SK-N-MC (cell line): ENCODE measurements around the gene B3GALT5.

Experiments used
- DNase-seq: peaks from one replicate; pipeline ENCODE4 v3.0.0-alpha.2; 2011; ENCODE audit warnings: low read depth, low spot score
- H3K27ac ChIP-seq: fragments of 200-600 bp; sonication (generic); 2 replicates; pipeline ENCODE4 v1.5.1; 2016; ENCODE audit warnings: mixed run types
- H3K36me3 ChIP-seq: fragments of 200-600 bp; sonication (generic); 2 replicates; pipeline ENCODE4 v1.6.1; 2017; ENCODE audit warnings: antibody characterized with exemption, low read length, mixed read lengths; ENCODE audit not compliant: insufficient read depth
- H3K4me3 ChIP-seq: fragments of 200-600 bp; sonication (generic); 2 replicates; pipeline ENCODE4 v1.5.1; 2016
- H3K9ac ChIP-seq: fragments of 200-600 bp; sonication (generic); 2 replicates; pipeline ENCODE4 v1.8.0; 2017; ENCODE audit warnings: mixed run types, mixed read lengths; ENCODE audit not compliant: insufficient read length
- H3K9me3 ChIP-seq: fragments of 200-600 bp; sonication (generic); 2 replicates; pipeline ENCODE4 v1.6.1; 2017; ENCODE audit warnings: low read depth, mild to moderate bottlenecking, antibody characterized with exemption, low read length, moderate library complexity, mixed read lengths
- EZH2 ChIP-seq: fragments of 200-600 bp; sonication (generic); IDR thresholded peaks from one replicate; pipeline ENCODE4 v1.6.1; 2017; ENCODE audit warnings: antibody characterized with exemption
- FOXP2 ChIP-seq: optimal IDR thresholded peaks from 2 replicates; pipeline ENCODE3; 2011; ENCODE audit warnings: mild to moderate bottlenecking, moderate library complexity; ENCODE audit not compliant: insufficient read depth; ENCODE audit errors: extremely low read length, control extremely low read depth
- POLR2AphosphoS5 ChIP-seq: IDR thresholded peaks from 2 replicates; pipeline ENCODE4 v1.6.1; 2012; ENCODE audit warnings: mild to moderate bottlenecking, low read depth, low read length, borderline replicate concordance

The B3GALT5 gene

GRCh38 chr21:39657091-39657689, 44.5 kb downstream of the B3GALT5 start:
- Histone ChIP-seq H3K36me3 (no peaks in the 10 kb centered on the region), H3K4me3 (no peak overlapping the region), H3K9me3 (no peaks in the 10 kb centered on the region), H3K27ac (no peak overlapping the region), H3K9ac (no peak overlapping the region)
- TF ChIP-seq EZH2 (no peak), POLR2AphosphoS5 (no peak), FOXP2 (no peak)
- no peak for DNase-seq

- TF ChIP-seq EZH2, result no peak
- TF ChIP-seq FOXP2, result no peak
- TF ChIP-seq POLR2AphosphoS5, result no peak
- Histone ChIP-seq H3K9ac (no peak overlapping the region), H3K36me3 (no peaks in the 10 kb centered on the region), H3K4me3 (no peak overlapping the region), H3K9me3 (no peaks in the 10 kb centered on the region), H3K27ac (no peak overlapping the region)
- DNase-seq, result no peak
These were observed 45.3 kb downstream of the B3GALT5 start for GRCh38 chr21:39658066-39658465.

- TF ChIP-seq EZH2 (no peak), FOXP2 (no peak), POLR2AphosphoS5 (no peak)
- Histone ChIP-seq H3K27ac (no peak overlapping the region), H3K36me3 (no peaks in the 10 kb centered on the region), H3K4me3 (no peak overlapping the region), H3K9me3 (no peaks in the 10 kb centered on the region), H3K9ac (no peak overlapping the region)
- DNase-seq, result no peak
These were observed 46.5 kb downstream of the B3GALT5 start for GRCh38 chr21:39659070-39659815.

- Histone ChIP-seq H3K4me3 (no peak overlapping the region), H3K9ac (no peak overlapping the region), H3K27ac (no peak overlapping the region), H3K9me3 (no peaks in the 10 kb centered on the region), H3K36me3 (no peaks in the 10 kb centered on the region)
- DNase-seq, result no peak
- no peak for TF ChIP-seq EZH2
- TF ChIP-seq FOXP2, result no peak
- no peak for TF ChIP-seq POLR2AphosphoS5
These were observed 47.6 kb downstream of the B3GALT5 start for GRCh38 chr21:39660191-39660980.

- Histone ChIP-seq H3K9ac (no peak overlapping the region), H3K27ac (no peak overlapping the region), H3K4me3 (no peak overlapping the region), H3K36me3 (no peaks in the 10 kb centered on the region), H3K9me3 (no peaks in the 10 kb centered on the region)
- DNase-seq, result no peak
- TF ChIP-seq POLR2AphosphoS5 (no peak), FOXP2 (no peak), EZH2 (no peak)
These were observed 48.4 kb downstream of the B3GALT5 start for GRCh38 chr21:39661121-39661520.

- Histone ChIP-seq H3K4me3 (no peak overlapping the region), H3K27ac (no peak overlapping the region)
These were observed 49.0 kb downstream of the B3GALT5 start for GRCh38 chr21:39661740-39662139.

GRCh38 chr21:39662411-39662953, 49.7 kb downstream of the B3GALT5 start:
- no peak for DNase-seq
- H3K36me3 ChIP-seq, result no peaks in the 10 kb centered on the region
- no peak overlapping the region for H3K9ac ChIP-seq
- H3K27ac ChIP-seq, result no peak overlapping the region
- no peaks in the 10 kb centered on the region for H3K9me3 ChIP-seq
- no peak overlapping the region for H3K4me3 ChIP-seq
- TF ChIP-seq FOXP2 (no peak), EZH2 (no peak), POLR2AphosphoS5 (no peak)

More at GRCh38 chr21:39661740-39662139, 49.0 kb downstream of the B3GALT5 start:
- Histone ChIP-seq H3K9me3 (no peaks in the 10 kb centered on the region), H3K9ac (no peak overlapping the region), H3K36me3 (no peaks in the 10 kb centered on the region)
- no peak for DNase-seq
- TF ChIP-seq EZH2 (no peak), POLR2AphosphoS5 (no peak), FOXP2 (no peak)

- no peak overlapping the region for H3K4me3 ChIP-seq
- TF ChIP-seq FOXP2 (no peak), EZH2 (no peak), POLR2AphosphoS5 (no peak)
- H3K9me3 ChIP-seq, result no peaks in the 10 kb centered on the region
- no peak for DNase-seq
- no peak overlapping the region for H3K9ac ChIP-seq
- H3K27ac ChIP-seq, result no peak overlapping the region
- H3K36me3 ChIP-seq, result no peaks in the 10 kb centered on the region
These were observed 50.3 kb downstream of the B3GALT5 start for GRCh38 chr21:39663066-39663465.
